Cerebellar nuclear complex (tissue), 1 donor: Measurements from ENCODE around the gene CDHR1.

Experiments used
- DNase-seq, 2 experiments: peaks; one replicate each; lab custom pipeline; 2025; lab: John Stamatoyannopoulos, UW

CDHR1 gene

GRCh38 chr10:84230359-84230758 lies 36.0 kb downstream of the CDHR1 start:
- no peak for DNase-seq

GRCh38 chr10:84232376-84232775 lies 38.0 kb downstream of the CDHR1 start:
- no peak for DNase-seq

GRCh38 chr10:84233940-84234339 lies 39.6 kb downstream of the CDHR1 start:
- no peak for DNase-seq

GRCh38 chr10:84234479-84234878 lies 40.1 kb downstream of the CDHR1 start:
- DNase-seq, result no peak

- DNase-seq, result no peak
These were observed 40.8 kb downstream of the CDHR1 start for GRCh38 chr10:84235096-84235495.

GRCh38 chr10:84236807-84237198 lies 42.5 kb downstream of the CDHR1 start:
- DNase-seq, result no peak

GRCh38 chr10:84237199-84238051 lies 43.1 kb downstream of the CDHR1 start:
- DNase-seq, result no peak

- DNase-seq, result no peak
These were observed 44.6 kb downstream of the CDHR1 start for GRCh38 chr10:84238909-84239308.

- DNase-seq, result no peak
These were observed 47.0 kb downstream of the CDHR1 start, which contains the start of gene LRIT1 for GRCh38 chr10:84241185-84241790. LRIT1 (minus strand) TSS chr10:84241546; CDS start chr10:84241439, 107 bp downstream.

- DNase-seq, result no peak
These were observed 49.4 kb downstream of the CDHR1 start for GRCh38 chr10:84243759-84244158.

GRCh38 chr10:84244651-84245270 lies 50.4 kb downstream of the CDHR1 start, which contains the start of gene RGR:
RGR (plus strand) TSS chr10:84245053; CDS start chr10:84245091, 38 bp downstream.
- peak; percentile 85 to 96 for DNase-seq

- DNase-seq, result no peak
These were observed 53.2 kb downstream of the CDHR1 start for GRCh38 chr10:84247496-84247895.

- DNase-seq, result no peak
These were observed 54.5 kb downstream of the CDHR1 start for GRCh38 chr10:84248794-84249193.

- DNase-seq, result no peak
These were observed 60.5 kb downstream of the CDHR1 start for GRCh38 chr10:84254552-84255478.

- DNase-seq, result no peak
These were observed 62.4 kb downstream of the CDHR1 start for GRCh38 chr10:84256510-84257342.

GRCh38 chr10:84257343-84258020 lies 63.1 kb downstream of the CDHR1 start:
- no peak for DNase-seq

- no peak for DNase-seq
These were observed 63.8 kb downstream of the CDHR1 start for GRCh38 chr10:84258034-84258695.

GRCh38 chr10:84261236-84261915 lies 67.0 kb downstream of the CDHR1 start:
- no peak for DNase-seq
